Kidney (tissue), 14 donors: ENCODE measurements around the gene GRB10. TPM values are rescaled to one million over a fixed set of nuclear protein-coding genes. Genes with fewer than 3 reads are reported as not detected.

Experiments used
- DNase-seq, 5 donors: peaks; one replicate each; pipeline ENCODE4 v3.0.0-alpha.2; 2013 to 2020
- FAIRE-seq: peaks from 2 replicates; lab custom pipeline; 2012; peaks lifted over from hg19 to GRCh38; lab: Jason Lieb, UNC
- H3K27ac ChIP-seq, 2 donors: one replicate each; pipeline ENCODE4 v1.7.0; 2013; ENCODE audit warnings: low read depth in 2 of 2, low read length in 2 of 2, inconsistent platforms in 1 of 2
- H3K27me3 ChIP-seq: one replicate; pipeline ENCODE4 v1.7.1; 2013; ENCODE audit warnings: low read length, inconsistent platforms; ENCODE audit not compliant: control insufficient read depth, insufficient read depth
- H3K36me3 ChIP-seq, 3 donors: one replicate each; pipeline versions ENCODE4 v1.7.0 to v1.7.1; 2013; ENCODE audit warnings: low read length in 3 of 3, control low read depth in 1 of 3, inconsistent platforms in 1 of 3; ENCODE audit not compliant: insufficient read depth in 3 of 3, control insufficient read depth in 2 of 3
- H3K4me1 ChIP-seq, 3 donors: one replicate each; pipeline versions ENCODE4 v1.7.0 to v1.7.1; 2013; ENCODE audit warnings: low read length in 3 of 3, inconsistent platforms in 1 of 3, low read depth in 1 of 3; ENCODE audit not compliant: control insufficient read depth in 2 of 3, insufficient read depth in 2 of 3
- H3K4me3 ChIP-seq, 3 donors: one replicate each; pipeline versions ENCODE4 v1.7.0 to v1.8.1; 2013; ENCODE audit warnings: low read length in 3 of 3, control low read depth in 1 of 3, inconsistent platforms in 1 of 3
- H3K9ac ChIP-seq, 3 donors: one replicate each; pipeline versions ENCODE4 v1.7.0 to v1.7.1; 2013; ENCODE audit warnings: low read length in 3 of 3, control low read depth in 1 of 3, inconsistent platforms in 1 of 3
- H3K9me3 ChIP-seq, 3 donors: one replicate each; pipeline versions ENCODE4 v1.7.0 to v1.7.1; 2013; ENCODE audit warnings: low read length in 3 of 3, control low read depth in 1 of 3, inconsistent platforms in 1 of 3; ENCODE audit not compliant: control insufficient read depth in 2 of 3, insufficient read depth in 1 of 3
- intact Hi-C: fragments of 100-400 bp; cut with DNase I; formaldehyde crosslinking; loops from one replicate; pipeline ENCODE4 v1.11.1; 2022
- polyA plus RNA-seq: library from polyadenylated mRNA; stranded (reverse); fragments of 350-450 nt; fragmentation: Illumina TruSeq; extraction: RNeasy Lipid Tissue Mini Kit (QIAGEN cat#74804); gene quantifications from one replicate; pipeline ENCODE4 v1.2.3, GENCODE V29; 2014; ENCODE audit warnings: low read depth, low replicate concordance; ENCODE audit not compliant: insufficient read depth
- total RNA-seq: library from RNA; stranded (reverse); fragmentation: NEBNext Ultra II Directional; extraction: Animal tissue kit (Norgen Biotek cat#: 25700); gene quantifications from one replicate; pipeline ENCODE4 v1.2.1, GENCODE V29; 2021
- TF ChIP-seq, protein P1 (sequence below): IDR thresholded peaks from 3 replicates; pipeline ENCODE4 v1.5.1; 2012; ENCODE audit warnings: mild to moderate bottlenecking, moderate library complexity, borderline replicate concordance; ENCODE audit not compliant: insufficient read depth; ENCODE audit errors: extremely low read depth
- donor health status: control.
- donor health status: control.
- donor health status: control.
- donor health status: control.
- donor health status: control.
- donor health status: DM: yes; HTN: yes; CAD: no.
- donor health status: Normal renal cell carcinoma (clear cell type).

Gene GRB10
- total and polyA plus RNA-seq, 2 donors from 2014 or later: 32.3 to 57.8 TPM

DNA sequence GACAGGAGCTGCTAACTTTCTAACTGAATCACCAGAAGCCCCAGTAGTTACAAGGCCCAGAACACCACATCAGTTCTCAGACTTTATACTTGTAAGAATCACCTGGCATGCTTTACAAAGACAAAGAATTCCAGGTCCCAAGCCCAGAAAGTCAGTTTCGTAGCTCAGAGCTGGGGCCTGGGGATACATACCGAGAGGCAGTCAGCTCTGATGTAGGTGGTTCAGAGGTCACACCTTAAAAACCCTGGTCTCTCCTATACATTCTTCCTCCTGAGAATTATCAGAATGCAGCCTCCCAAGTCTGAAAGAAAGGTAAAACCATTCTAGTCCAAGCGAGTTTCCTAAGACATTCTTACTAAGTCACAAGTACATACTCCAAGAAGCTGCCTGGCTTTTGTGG, 2.3 kb downstream of the GRB10 start:
- peaks cover 0 to 29% (median 28%) of the 10 kb centered on the region in 3 donors for H3K4me1 ChIP-seq
- FAIRE-seq (no peak), DNase-seq (no peak)
- no peaks in the 10 kb centered on the region for H3K36me3 ChIP-seq
- H3K9me3 ChIP-seq: no peaks in the 10 kb centered on the region
- intact Hi-C loops: no loop called here
- no peak overlapping the region for H3K4me3 ChIP-seq
- TF ChIP-seq, protein P1, sequence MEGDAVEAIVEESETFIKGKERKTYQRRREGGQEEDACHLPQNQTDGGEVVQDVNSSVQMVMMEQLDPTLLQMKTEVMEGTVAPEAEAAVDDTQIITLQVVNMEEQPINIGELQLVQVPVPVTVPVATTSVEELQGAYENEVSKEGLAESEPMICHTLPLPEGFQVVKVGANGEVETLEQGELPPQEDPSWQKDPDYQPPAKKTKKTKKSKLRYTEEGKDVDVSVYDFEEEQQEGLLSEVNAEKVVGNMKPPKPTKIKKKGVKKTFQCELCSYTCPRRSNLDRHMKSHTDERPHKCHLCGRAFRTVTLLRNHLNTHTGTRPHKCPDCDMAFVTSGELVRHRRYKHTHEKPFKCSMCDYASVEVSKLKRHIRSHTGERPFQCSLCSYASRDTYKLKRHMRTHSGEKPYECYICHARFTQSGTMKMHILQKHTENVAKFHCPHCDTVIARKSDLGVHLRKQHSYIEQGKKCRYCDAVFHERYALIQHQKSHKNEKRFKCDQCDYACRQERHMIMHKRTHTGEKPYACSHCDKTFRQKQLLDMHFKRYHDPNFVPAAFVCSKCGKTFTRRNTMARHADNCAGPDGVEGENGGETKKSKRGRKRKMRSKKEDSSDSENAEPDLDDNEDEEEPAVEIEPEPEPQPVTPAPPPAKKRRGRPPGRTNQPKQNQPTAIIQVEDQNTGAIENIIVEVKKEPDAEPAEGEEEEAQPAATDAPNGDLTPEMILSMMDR: no peak
- no peak overlapping the region for H3K9ac ChIP-seq
- no peaks in the 10 kb centered on the region for H3K27me3 ChIP-seq
- no peak overlapping the region for H3K27ac ChIP-seq

DNA sequence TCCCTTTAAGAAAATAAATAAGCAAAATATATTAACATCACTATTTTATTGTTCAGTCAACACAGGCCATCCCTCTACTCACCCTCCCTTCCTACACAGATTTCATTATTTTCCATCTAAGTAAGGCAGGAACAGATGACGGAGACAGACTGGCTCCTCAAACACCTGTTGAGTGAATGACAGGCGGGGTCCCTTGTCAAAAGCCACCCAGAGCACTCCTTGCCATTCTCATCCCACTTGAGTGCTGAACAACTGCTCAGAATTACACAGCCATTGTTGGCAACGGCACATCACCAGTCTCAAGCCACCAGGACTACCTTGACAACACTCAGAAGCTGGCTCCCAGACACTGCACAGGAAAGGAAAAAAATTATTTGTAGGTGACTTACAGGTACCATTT, 3.3 kb downstream of the GRB10 start:
- Histone ChIP-seq H3K4me3 (no peak overlapping the region), H3K4me1 (peaks cover 0 to 24% (median 17%) of the 10 kb centered on the region in 3 donors), H3K27ac (no peak overlapping the region), H3K9ac (no peak overlapping the region), H3K36me3 (no peaks in the 10 kb centered on the region), H3K27me3 (no peaks in the 10 kb centered on the region), H3K9me3 (no peaks in the 10 kb centered on the region)
- DNase-seq: no peak
- intact Hi-C loops: no loop called here
- FAIRE-seq: no peak
- TF ChIP-seq, protein P1: no peak

DNA sequence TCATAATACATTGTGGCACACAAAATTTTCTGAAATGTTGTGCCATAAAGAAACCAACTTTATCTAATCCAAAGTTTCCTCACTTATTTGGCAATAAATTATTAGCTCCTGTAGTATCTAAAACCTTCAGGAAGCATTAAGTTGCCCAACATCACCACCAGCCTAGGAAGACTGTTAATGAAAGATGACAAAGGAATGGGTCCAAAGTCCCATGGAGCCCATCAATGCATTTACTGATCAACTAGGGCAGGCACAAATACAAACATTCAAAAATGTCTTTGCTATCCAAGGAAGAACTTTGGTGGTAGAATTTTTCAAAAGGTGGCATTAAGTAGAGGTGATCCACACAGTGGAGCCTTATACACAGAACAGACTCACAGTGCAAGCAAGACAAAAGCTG, 4.5 kb downstream of the GRB10 start:
- H3K4me3 ChIP-seq: peak overlapping the region in 1 of 3 donors; percentile 16
- H3K4me1 ChIP-seq: peaks cover 0 to 15% (median 9%) of the 10 kb centered on the region in 3 donors
- H3K36me3 ChIP-seq: no peaks in the 10 kb centered on the region
- DNase-seq (no peak), FAIRE-seq (no peak)
- TF ChIP-seq, protein P1: no peak
- intact Hi-C loops: no loop called here
- no peak overlapping the region for H3K27ac ChIP-seq
- H3K9me3 ChIP-seq: no peaks in the 10 kb centered on the region
- H3K9ac ChIP-seq: no peak overlapping the region
- H3K27me3 ChIP-seq: no peaks in the 10 kb centered on the region

DNA sequence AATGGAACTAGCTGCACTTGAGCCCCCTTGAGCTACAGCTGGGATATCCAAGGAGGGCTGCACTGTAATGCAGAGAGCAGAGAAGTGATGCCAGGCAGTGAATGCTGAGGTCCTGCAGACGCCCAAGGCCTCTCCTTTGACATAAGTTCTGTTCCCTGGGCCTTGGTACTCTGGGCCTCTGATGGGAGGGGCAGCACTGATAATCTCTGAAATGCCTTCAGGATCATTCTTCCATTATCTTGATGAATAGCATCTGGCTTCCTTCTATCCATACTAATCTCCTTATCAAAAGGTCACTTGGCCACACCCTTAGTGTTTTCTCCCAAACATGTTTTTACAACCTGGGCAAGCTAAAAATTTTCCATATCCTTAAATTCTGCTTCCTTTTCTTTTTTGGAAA, 6.9 kb downstream of the GRB10 start:
- no peaks in the 10 kb centered on the region for H3K36me3 ChIP-seq
- DNase-seq: no peak
- FAIRE-seq: no peak
- intact Hi-C loops: no loop called here
- TF ChIP-seq, protein P1: no peak
- no peak overlapping the region for H3K27ac ChIP-seq
- H3K9me3 ChIP-seq: no peaks in the 10 kb centered on the region
- H3K27me3 ChIP-seq: no peaks in the 10 kb centered on the region
- no peak overlapping the region for H3K9ac ChIP-seq
- no peak overlapping the region for H3K4me3 ChIP-seq
- peaks cover 0 to 31% (median 11%) of the 10 kb centered on the region in 3 donors for H3K4me1 ChIP-seq
